SJCRH30 (cell line): ENCODE results near the gene MARS2. TPM values are rescaled to one million over a fixed set of nuclear protein-coding genes. Genes with fewer than 3 reads are reported as not detected.
"Not testable (repeated sequence)": the region's sequence is repeated elsewhere in the genome, so short reads cannot be mapped to it uniquely, and the experiment has no call there.

Experiments
- DNase-seq, 2 experiments: peaks; one replicate each; pipeline ENCODE4 v3.0.0-alpha.2; 2015 to 2020
- H3K27ac ChIP-seq: fragments of 250-450 bp; sonication (Bioruptor Pico); 2 replicates; pipeline ENCODE4 v1.5.1; 2020; ENCODE audit warnings: mild to moderate bottlenecking, moderate library complexity
- H3K27me3 ChIP-seq: fragments of 250-450 bp; sonication (Bioruptor Pico); 2 replicates; pipeline ENCODE4 v1.5.1; 2020; ENCODE audit warnings: mild to moderate bottlenecking, moderate library complexity
- H3K36me3 ChIP-seq: fragments of 250-450 bp; sonication (Bioruptor Pico); 2 replicates; pipeline ENCODE4 v1.5.1; 2020; ENCODE audit warnings: mild to moderate bottlenecking, moderate library complexity
- H3K4me1 ChIP-seq: fragments of 250-450 bp; sonication (Bioruptor Pico); 2 replicates; pipeline ENCODE4 v1.5.1; 2020; ENCODE audit warnings: mild to moderate bottlenecking, moderate library complexity
- H3K4me3 ChIP-seq: fragments of 250-450 bp; sonication (Bioruptor Pico); 2 replicates; pipeline ENCODE4 v1.5.1; 2020; ENCODE audit warnings: mild to moderate bottlenecking, moderate library complexity
- H3K9me3 ChIP-seq: fragments of 250-450 bp; sonication (Bioruptor Pico); replicated peaks from 2 replicates; pipeline ENCODE4 v1.5.1; 2020; ENCODE audit warnings: mild to moderate bottlenecking, moderate library complexity
- total RNA-seq: library from RNA; depleted of rRNA; stranded (reverse); fragments of >200 nt; shearing (Covaris generic); gene quantifications from 2 replicates; pipeline ENCODE4 v1.2.3, GENCODE V29; 2014; rRNA removed

MARS2 gene
- total RNA-seq, 1 experiment from 2014 or later: 13.6 TPM

GRCh38 chr2:197717863-197718262, 12.7 kb downstream of the MARS2 start:
- H3K36me3 ChIP-seq: 0 out of 2 replicates have a peak, but pooled peaks cover 4% of the 10 kb centered on the region
- H3K27ac ChIP-seq: no peak overlapping the region
- no peaks in the 10 kb centered on the region for H3K9me3 ChIP-seq
- H3K4me3 ChIP-seq: no peak overlapping the region
- no peaks in the 10 kb centered on the region for H3K27me3 ChIP-seq
- DNase-seq: no peak
- H3K4me1 ChIP-seq: no peaks in the 10 kb centered on the region

DNA sequence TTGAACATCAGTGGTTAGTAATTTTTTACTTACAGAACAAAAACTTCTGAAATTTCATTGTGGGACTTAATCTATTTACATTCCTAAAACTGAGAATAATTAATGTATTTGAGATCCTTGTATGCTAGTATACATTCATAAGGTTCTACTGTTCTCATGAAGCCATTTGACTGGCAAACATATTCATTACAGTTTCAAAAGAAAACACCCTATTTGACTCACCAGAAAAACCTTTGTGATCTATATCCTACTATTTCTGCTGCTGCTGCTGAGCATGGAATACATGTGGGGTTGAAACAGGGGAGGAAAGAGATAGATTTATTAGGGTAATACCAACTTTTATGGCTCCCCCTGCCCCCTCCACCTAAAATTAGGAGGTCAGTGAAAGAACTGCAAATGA, 21.8 kb downstream of the MARS2 start:
- Histone ChIP-seq H3K36me3 (no peaks in the 10 kb centered on the region), H3K27ac (no peak overlapping the region), H3K9me3 (no peaks in the 10 kb centered on the region), H3K27me3 (0 out of 2 replicates have a peak, but pooled peaks cover 3% of the 10 kb centered on the region), H3K4me3 (no peak overlapping the region), H3K4me1 (no peaks in the 10 kb centered on the region)
- no peak for DNase-seq

- Histone ChIP-seq H3K27ac (0 out of 2 replicates have a peak overlapping the region, but pooled peaks have one; percentile 24), H3K4me3 (peak overlapping the region; percentile 52)
- H3K36me3 ChIP-seq, DNase-seq, H3K4me1 ChIP-seq, H3K27me3 ChIP-seq, H3K9me3 ChIP-seq: not testable (repeated sequence)
Observed at GRCh38 chr2:197728555-197729544, 23.7 kb downstream of the MARS2 start.

DNA sequence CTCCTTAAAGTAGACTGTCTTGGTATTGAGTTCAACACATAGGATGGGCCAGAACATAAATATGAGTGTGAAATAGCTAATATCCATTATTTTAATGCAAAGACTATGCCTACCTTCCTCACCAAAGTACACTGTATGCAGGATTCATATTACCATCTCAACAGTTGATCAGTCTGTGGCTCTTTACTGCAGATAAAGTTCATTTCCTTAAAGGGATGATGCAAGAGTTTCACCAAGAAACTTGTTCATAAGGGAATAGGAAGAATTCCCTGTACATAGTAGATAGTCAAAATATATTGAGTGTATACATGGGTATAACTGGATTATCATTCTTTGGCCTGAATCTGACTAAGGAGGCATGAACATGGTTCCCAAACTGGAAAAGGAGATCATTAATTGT, 35.0 kb downstream of the MARS2 start:
- no peaks in the 10 kb centered on the region for H3K27me3 ChIP-seq
- no peaks in the 10 kb centered on the region for H3K9me3 ChIP-seq
- DNase-seq: no peak
- no peaks in the 10 kb centered on the region for H3K4me1 ChIP-seq
- no peak overlapping the region for H3K27ac ChIP-seq
- H3K4me3 ChIP-seq: no peak overlapping the region
- H3K36me3 ChIP-seq: no peaks in the 10 kb centered on the region

Other genes with a start within 250 kb of the MARS2 start
- gene HSPD1, start 205.5 kb upstream of the MARS2 start, total RNA-seq: 749 and 770 TPM in 2 replicates
- 395 and 401 TPM in 2 replicates for gene HSPE1, start 205.0 kb upstream of the MARS2 start, total RNA-seq
- 64.4 and 71.1 TPM in 2 replicates for gene MOB4, start 189.3 kb upstream of the MARS2 start, total RNA-seq
- gene RFTN2, start 29.8 kb upstream of the MARS2 start, total RNA-seq: 0.02 TPM in 1 of 2 replicates, not detected in the other
- 0.38 and 0.51 TPM in 2 replicates for gene BOLL, start 80.0 kb downstream of the MARS2 start, total RNA-seq
- not detected in 2 replicates for gene PLCL1, start 99.2 kb downstream of the MARS2 start, total RNA-seq